Prostate gland (tissue), 2 donors: ENCODE data around the gene CNOT6L. TPM values are rescaled to one million over a fixed set of nuclear protein-coding genes. Genes with fewer than 3 reads are reported as not detected.

ENCODE experiments used
- DNase-seq: peaks from one replicate; pipeline ENCODE4 v3.0.0-alpha.2; 2019; ENCODE audit warnings: low spot score
- H3K27ac ChIP-seq, 2 donors: fragments of 200-600 bp; sonication (generic); 2 replicates each; pipeline ENCODE4 v1.5.1; 2017 to 2019
- H3K27me3 ChIP-seq: fragments of 200-600 bp; sonication (generic); replicated peaks from 2 replicates; pipeline ENCODE4 v1.5.1; 2019; ENCODE audit not compliant: insufficient read depth
- H3K36me3 ChIP-seq, 2 donors: fragments of 200-600 bp; sonication (generic); 1 replicate in 1 of 2; 2 replicates in 1 of 2; pipeline versions ENCODE4 v1.5.1 to v1.8.1; 2017 to 2019
- H3K4me1 ChIP-seq: fragments of 200-600 bp; sonication (generic); replicated peaks from 2 replicates; pipeline ENCODE4 v1.5.1; 2019
- H3K4me3 ChIP-seq, 2 donors: fragments of 200-600 bp; sonication (generic); 2 replicates each; pipeline ENCODE4 v1.5.1; 2017 to 2019
- H3K9me3 ChIP-seq: fragments of 200-600 bp; sonication (generic); 2 replicates; pipeline ENCODE4 v1.5.1; 2017
- CTCF ChIP-seq, 4 experiments: fragments of 200-600 bp in 2 of 4; fragments of 450-650 bp in 2 of 4; sonication (generic) in 2 of 4; IDR thresholded peaks; 1 replicate in 3 of 4; 2 replicates in 1 of 4; pipeline ENCODE4 v1.5.1; 2016 to 2019; ENCODE audit warnings: antibody characterized with exemption in 4 of 4, mild to moderate bottlenecking in 2 of 4, moderate library complexity in 2 of 4
- POLR2A ChIP-seq: fragments of 450-650 bp; IDR thresholded peaks from one replicate; pipeline ENCODE4 v1.6.1; 2016; ENCODE audit warnings: antibody characterized with exemption, mild to moderate bottlenecking
- POLR2AphosphoS5 ChIP-seq: sonication (generic); formaldehyde crosslinking; IDR thresholded peaks from one replicate; pipeline ENCODE4 v1.6.1; 2017; ENCODE audit warnings: antibody characterized with exemption
- WGBS: methylation state at CpG from one replicate; pipeline ENCODE4 v1.1.5; 2018; 5-methylcytosine and 5-hydroxymethylcytosine counted together
- intact Hi-C: fragments of 100-400 bp; cut with DNase I; formaldehyde crosslinking; loops from one replicate; pipeline ENCODE4 v1.14.2; 2022
- total RNA-seq, 2 donors: library from RNA; depleted of rRNA; stranded (reverse); fragments of >200 nt; gene quantifications; one replicate each; pipeline ENCODE4 v1.1.0, GENCODE V29; 2016

CNOT6L gene
- total RNA-seq, 2 donors from 2014 or later, result 27.7 to 36.6 TPM

- intact Hi-C loops, result no loop called here
- Histone ChIP-seq H3K4me3 (no peak overlapping the region), H3K27me3 (no peaks in the 10 kb centered on the region), H3K9me3 (no peaks in the 10 kb centered on the region), H3K4me1 (no peaks in the 10 kb centered on the region), H3K36me3 (no peaks in the 10 kb centered on the region), H3K27ac (no peak overlapping the region)
- WGBS, result 98% methylated on average over 3 of the region's 3 CpGs
- no peak for DNase-seq
- TF ChIP-seq CTCF (IDR thresholded peaks at IDR 0.05) (no peak), POLR2A (no peak), POLR2AphosphoS5 (no peak)
Measured at GRCh38 chr4:77859256-77859655, 40.1 kb upstream of the CNOT6L start.

GRCh38 chr4:77856152-77856551, 37.0 kb upstream of the CNOT6L start:
- no peak for DNase-seq
- Histone ChIP-seq H3K36me3 (no peaks in the 10 kb centered on the region), H3K27ac (no peak overlapping the region), H3K4me3 (no peak overlapping the region), H3K4me1 (no peaks in the 10 kb centered on the region), H3K27me3 (no peaks in the 10 kb centered on the region), H3K9me3 (no peaks in the 10 kb centered on the region)
- WGBS, result 92% methylated on average over 1 of the region's 1 CpG
- TF ChIP-seq POLR2A (no peak), POLR2AphosphoS5 (no peak), CTCF (IDR thresholded peaks at IDR 0.05) (no peak)
- intact Hi-C loops, result no loop called here

- H3K36me3 ChIP-seq, result no peaks in the 10 kb centered on the region
- no peaks in the 10 kb centered on the region for H3K4me1 ChIP-seq
- no peaks in the 10 kb centered on the region for H3K9me3 ChIP-seq
- H3K27ac ChIP-seq, result no peak overlapping the region
- DNase-seq, result no peak
- H3K4me3 ChIP-seq, result no peak overlapping the region
- intact Hi-C loops, result no loop called here
- no peaks in the 10 kb centered on the region for H3K27me3 ChIP-seq
- TF ChIP-seq CTCF (IDR thresholded peaks at IDR 0.05) (no peak), POLR2AphosphoS5 (peak; percentile 10)
- 64% methylated on average over 7 of the region's 7 CpGs for WGBS
Measured at GRCh38 chr4:77854431-77855111, 35.4 kb upstream of the CNOT6L start.

- Histone ChIP-seq H3K4me1 (no peaks in the 10 kb centered on the region), H3K4me3 (no peak overlapping the region), H3K27me3 (no peaks in the 10 kb centered on the region), H3K27ac (no peak overlapping the region), H3K36me3 (no peaks in the 10 kb centered on the region), H3K9me3 (no peaks in the 10 kb centered on the region)
- intact Hi-C loops, result no loop called here
- 71% methylated on average over 7 of the region's 7 CpGs for WGBS
- no peak for DNase-seq
- no peak for TF ChIP-seq POLR2A
- no peak for TF ChIP-seq CTCF (IDR thresholded peaks at IDR 0.05)
- peak; percentile 10 for TF ChIP-seq POLR2AphosphoS5
Measured at GRCh38 chr4:77852892-77853495, 33.8 kb upstream of the CNOT6L start.
